NCI-H2107 treated with DMSO at 0.1 percent for 48 hours (cell line): Measurements from ENCODE around the gene ZFP1.

Experiments
- DNase-seq: peaks from one replicate; lab custom pipeline; 2025; ENCODE audit not compliant: unreplicated experiment; lab: John Stamatoyannopoulos, UW

The ZFP1 gene

GRCh38 chr16:75147968-75148310 lies 385 bp upstream of the ZFP1 start:
- no peak for DNase-seq

GRCh38 chr16:75151798-75152197 lies 3.5 kb downstream of the ZFP1 start:
- no peak for DNase-seq

- no peak for DNase-seq
These were observed 4.3 kb downstream of the ZFP1 start for GRCh38 chr16:75152635-75153034.

- DNase-seq: no peak
These were observed 12.1 kb downstream of the ZFP1 start for GRCh38 chr16:75160386-75160785.

- no peak for DNase-seq
These were observed 21.6 kb downstream of the ZFP1 start for GRCh38 chr16:75169899-75170405.

- DNase-seq: no peak
These were observed 24.3 kb downstream of the ZFP1 start for GRCh38 chr16:75172578-75172977.

- DNase-seq: no peak
These were observed 26.8 kb downstream of the ZFP1 start for GRCh38 chr16:75175074-75175473.

- no peak for DNase-seq
These were observed 28.6 kb downstream of the ZFP1 start for GRCh38 chr16:75176926-75177325.

- no peak for DNase-seq
These were observed 30.9 kb downstream of the ZFP1 start for GRCh38 chr16:75179208-75179607.

GRCh38 chr16:75181630-75182029 lies 33.3 kb downstream of the ZFP1 start:
- no peak for DNase-seq

GRCh38 chr16:75188832-75189477 lies 40.6 kb downstream of the ZFP1 start:
- DNase-seq: no peak

GRCh38 chr16:75189638-75190245 lies 41.4 kb downstream of the ZFP1 start:
- DNase-seq: no peak

GRCh38 chr16:75192606-75193264 lies 44.4 kb downstream of the ZFP1 start:
- no peak for DNase-seq

GRCh38 chr16:75193265-75193650 lies 44.9 kb downstream of the ZFP1 start:
- DNase-seq: no peak

GRCh38 chr16:75193730-75194444 lies 45.6 kb downstream of the ZFP1 start:
- no peak for DNase-seq

GRCh38 chr16:75195811-75196790 lies 47.8 kb downstream of the ZFP1 start:
- no peak for DNase-seq

- DNase-seq: no peak
These were observed 48.5 kb downstream of the ZFP1 start for GRCh38 chr16:75196836-75197235.

GRCh38 chr16:75197522-75198134 lies 49.3 kb downstream of the ZFP1 start:
- no peak for DNase-seq

GRCh38 chr16:75198135-75198600 lies 49.8 kb downstream of the ZFP1 start:
- no peak for DNase-seq

- DNase-seq: no peak
These were observed 53.8 kb downstream of the ZFP1 start for GRCh38 chr16:75202069-75202590.
